ENCODE results near the gene CCRL2. TPM values are rescaled to one million over a fixed set of nuclear protein-coding genes. Genes with fewer than 3 reads are reported as not detected.
A peak's percentile ranks its signal among the peaks of the same experiment; 100 is the strongest.
"Not testable (repeated sequence)": the region's sequence is repeated elsewhere in the genome, so short reads cannot be mapped to it uniquely, and the experiment has no call there.

The CCRL2 gene
- total RNA-seq, 4 donors from 2014 or later: 13.5 to 21.2 (median 16.0) TPM; not detected in 1

- Histone ChIP-seq H3K27ac (no peak overlapping the region), H3K27me3 (no peaks in the 10 kb centered on the region)
- TF ChIP-seq CTCF (IDR thresholded peaks at IDR 0.05) (no peak), POLR2A (IDR thresholded peaks at IDR 0.05) (no peak)
These were observed 12.8 kb downstream of the CCRL2 start for GRCh38 chr3:46419816-46420215.

GRCh38 chr3:46420931-46421330, 13.9 kb downstream of the CCRL2 start:
- peaks cover 0 to 7% (median 0%) of the 10 kb centered on the region in 4 donors for H3K4me1 ChIP-seq
- no peaks in the 10 kb centered on the region for H3K27me3 ChIP-seq
- no peaks in the 10 kb centered on the region for H3K36me3 ChIP-seq
- no peaks in the 10 kb centered on the region for H3K9me3 ChIP-seq
- H3K27ac ChIP-seq: no peak overlapping the region
- H3K4me3 ChIP-seq: no peak overlapping the region
- DNase-seq: no peak
- no peak for TF ChIP-seq CTCF (IDR thresholded peaks at IDR 0.05)
- TF ChIP-seq POLR2A (IDR thresholded peaks at IDR 0.05): no peak

More at GRCh38 chr3:46419816-46420215, 12.8 kb downstream of the CCRL2 start:
- Histone ChIP-seq H3K36me3 (no peaks in the 10 kb centered on the region), H3K4me1 (peaks cover 0 to 10% (median 0%) of the 10 kb centered on the region in 4 donors), H3K4me3 (no peak overlapping the region), H3K9me3 (no peaks in the 10 kb centered on the region)
- no peak for DNase-seq

DNA sequence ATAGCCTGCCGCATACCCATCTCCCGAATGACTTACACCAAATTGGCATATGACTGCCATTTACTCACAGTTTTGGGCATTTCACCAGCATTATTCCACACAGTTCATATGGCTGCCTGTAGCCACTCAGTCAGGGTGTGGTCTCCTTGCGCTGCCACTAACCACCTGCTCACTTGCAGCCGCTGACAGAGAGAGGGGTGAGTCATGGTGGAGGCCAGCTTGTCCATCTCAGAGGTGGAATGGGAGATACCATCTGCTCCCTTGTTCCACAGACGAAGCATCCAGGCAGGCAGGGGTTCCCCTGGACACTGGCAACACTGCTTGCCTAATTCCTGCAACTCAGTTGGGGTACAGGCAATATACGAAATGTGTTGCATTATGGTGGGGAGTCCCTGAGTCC, 15.6 kb downstream of the CCRL2 start:
- H3K36me3 ChIP-seq: no peaks in the 10 kb centered on the region
- H3K27ac ChIP-seq: no peak overlapping the region
- no peak overlapping the region for H3K4me3 ChIP-seq
- H3K4me1 ChIP-seq: no peaks in the 10 kb centered on the region
- TF ChIP-seq POLR2A (IDR thresholded peaks at IDR 0.05): no peak
- no peak for TF ChIP-seq CTCF (IDR thresholded peaks at IDR 0.05)
- no peaks in the 10 kb centered on the region for H3K9me3 ChIP-seq
- H3K27me3 ChIP-seq: no peaks in the 10 kb centered on the region
- peak in 1 of 3 donors; percentile 67 for DNase-seq

- no peaks in the 10 kb centered on the region for H3K36me3 ChIP-seq
- DNase-seq: no peak
- H3K27me3 ChIP-seq: no peaks in the 10 kb centered on the region
- H3K9me3 ChIP-seq: no peaks in the 10 kb centered on the region
- no peak overlapping the region for H3K27ac ChIP-seq
- TF ChIP-seq POLR2A (IDR thresholded peaks at IDR 0.05) (no peak), CTCF (IDR thresholded peaks at IDR 0.05) (no peak)
- no peak overlapping the region for H3K4me3 ChIP-seq
- H3K4me1 ChIP-seq: peaks cover 0 to 8% (median 0%) of the 10 kb centered on the region in 4 donors
These were observed 16.5 kb downstream of the CCRL2 start for GRCh38 chr3:46423588-46423987.

DNA sequence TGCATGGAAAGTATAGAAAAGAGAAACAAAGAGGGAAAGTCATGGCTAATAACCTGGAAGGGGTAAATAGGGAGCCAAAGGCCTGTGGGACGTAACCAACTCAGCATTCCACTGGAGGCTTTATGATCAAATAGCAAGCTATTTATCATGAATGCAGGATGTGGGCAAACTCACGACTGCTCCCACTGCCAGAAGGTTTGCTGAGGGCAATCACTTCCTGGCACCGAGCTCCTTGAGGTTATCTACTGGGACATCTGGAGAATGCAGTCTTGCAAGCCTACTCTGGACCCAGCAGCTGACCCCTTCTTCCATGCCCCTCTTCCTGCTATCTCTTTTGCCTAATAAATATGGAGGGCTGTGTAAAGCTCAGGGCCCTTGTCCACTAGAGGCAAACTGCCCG, 19.4 kb downstream of the CCRL2 start:
- not testable (repeated sequence) for H3K36me3 ChIP-seq, DNase-seq, H3K4me3 ChIP-seq, H3K9me3 ChIP-seq, H3K27ac ChIP-seq, H3K27me3 ChIP-seq
- peaks cover 0 to 10% (median 0%) of the 10 kb centered on the region in 4 donors for H3K4me1 ChIP-seq

- not testable (repeated sequence) for H3K9me3 ChIP-seq, H3K4me3 ChIP-seq, DNase-seq, H3K36me3 ChIP-seq, H3K27ac ChIP-seq, H3K27me3 ChIP-seq
- H3K4me1 ChIP-seq: peaks cover 0 to 10% (median 0%) of the 10 kb centered on the region in 4 donors
These were observed 20.3 kb downstream of the CCRL2 start for GRCh38 chr3:46427404-46427803.
